BLaER1 (cell line): ENCODE data around the gene CDH4.

Experiments
- H3K27ac ChIP-seq: shearing (Covaris generic); formaldehyde crosslinking; 2 replicates; pipeline ENCODE4 v1.8.1; 2022
- H3K27me3 ChIP-seq: shearing (Covaris generic); formaldehyde crosslinking; 2 replicates; pipeline ENCODE4 v1.8.1; 2022
- H3K36me3 ChIP-seq: shearing (Covaris generic); formaldehyde crosslinking; 2 replicates; pipeline ENCODE4 v1.8.1; 2022
- H3K4me1 ChIP-seq: shearing (Covaris generic); formaldehyde crosslinking; 2 replicates; pipeline ENCODE4 v1.8.1; 2022
- H3K4me2 ChIP-seq: shearing (Covaris generic); formaldehyde crosslinking; 2 replicates; pipeline ENCODE4 v1.8.1; 2022
- H3K4me3 ChIP-seq: shearing (Covaris generic); formaldehyde crosslinking; 2 replicates; pipeline ENCODE4 v1.8.1; 2022
- H3K9ac ChIP-seq: shearing (Covaris generic); formaldehyde crosslinking; 2 replicates; pipeline ENCODE4 v1.8.1; 2022
- H3K9me3 ChIP-seq: shearing (Covaris generic); formaldehyde crosslinking; 2 replicates; pipeline ENCODE4 v1.8.1; 2022
- H4K20me1 ChIP-seq: shearing (Covaris generic); formaldehyde crosslinking; 2 replicates; pipeline ENCODE4 v1.8.1; 2022
- Cebpa-rat ChIP-seq: shearing (Covaris generic); IDR thresholded peaks from 2 replicates; pipeline ENCODE4 v1.8.1; 2022

CDH4 gene

DNA sequence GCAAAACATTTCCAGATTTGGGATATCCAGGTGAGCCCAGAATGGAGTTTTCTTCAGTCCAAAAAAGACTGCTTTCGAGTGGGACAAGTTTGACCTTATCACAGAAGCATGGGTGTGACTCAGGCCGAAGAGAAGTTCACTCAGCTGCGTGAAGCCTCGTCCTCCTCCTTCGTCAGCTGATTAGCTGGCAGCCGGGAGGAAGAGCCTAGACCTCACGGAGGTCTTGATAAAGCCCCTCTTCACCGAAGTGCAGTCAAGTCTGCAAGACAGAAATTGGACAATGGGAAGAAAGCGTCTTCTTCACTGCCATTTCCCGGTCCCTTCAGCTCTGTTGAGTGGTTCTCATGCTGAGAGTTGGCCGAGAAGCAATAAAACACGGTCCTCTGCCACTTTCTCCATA lies 449.7 kb downstream of the CDH4 start:
- Histone ChIP-seq H3K27ac (no peak overlapping the region), H3K4me3 (no peak overlapping the region), H3K9me3 (no peaks in the 10 kb centered on the region), H3K9ac (no peak overlapping the region), H4K20me1 (0 out of 2 replicates have a peak, but pooled peaks cover 5% of the 10 kb centered on the region), H3K4me2 (no peak overlapping the region), H3K27me3 (no peaks in the 10 kb centered on the region), H3K4me1 (peaks cover 14% of the 10 kb centered on the region), H3K36me3 (no peaks in the 10 kb centered on the region)
- no peak for TF ChIP-seq Cebpa-rat

DNA sequence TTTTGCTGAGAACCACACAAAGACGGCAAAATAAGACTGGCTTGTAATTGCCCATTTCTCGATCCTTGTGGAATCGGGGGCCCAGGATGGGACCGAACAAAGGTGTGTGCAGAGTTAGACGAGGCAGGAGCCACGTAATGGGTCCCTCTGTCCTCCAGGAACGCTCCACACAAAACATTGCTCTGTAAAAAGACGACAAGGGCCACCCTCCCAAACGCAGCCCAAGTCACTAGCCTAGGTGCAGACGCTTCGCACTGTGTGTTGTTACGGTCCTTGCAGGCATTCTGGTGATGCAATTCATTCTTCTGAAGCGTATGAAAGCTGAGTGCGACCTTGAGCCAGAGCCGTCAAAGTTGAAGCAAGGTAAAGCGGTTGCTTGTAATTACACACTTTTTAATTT lies 450.2 kb downstream of the CDH4 start:
- Histone ChIP-seq H3K9ac (no peak overlapping the region), H3K4me2 (no peak overlapping the region), H3K9me3 (no peaks in the 10 kb centered on the region), H3K36me3 (no peaks in the 10 kb centered on the region), H3K4me3 (no peak overlapping the region), H3K4me1 (peaks cover 14% of the 10 kb centered on the region), H3K27me3 (no peaks in the 10 kb centered on the region), H3K27ac (no peak overlapping the region), H4K20me1 (0 out of 2 replicates have a peak, but pooled peaks cover 5% of the 10 kb centered on the region)
- TF ChIP-seq Cebpa-rat: no peak

DNA sequence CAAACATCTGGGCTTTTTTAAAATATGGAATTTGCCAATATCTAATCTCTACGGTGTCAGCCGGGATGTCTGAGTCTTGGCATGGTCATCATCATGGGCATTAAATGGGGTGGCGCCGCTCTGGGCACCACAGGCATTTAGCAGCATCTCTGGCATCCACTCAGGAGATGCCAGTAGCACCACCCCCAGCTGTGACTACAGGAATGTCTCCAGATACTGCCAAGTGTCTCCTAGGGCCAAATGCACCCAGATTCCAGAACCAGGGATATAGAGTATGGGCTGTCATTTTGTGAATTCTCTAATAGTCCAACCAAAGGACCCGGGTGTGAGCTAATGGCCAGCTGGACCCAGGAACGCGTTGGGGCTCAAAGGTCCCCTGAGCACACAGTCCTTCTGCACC lies 452.6 kb downstream of the CDH4 start:
- H3K27me3 ChIP-seq: no peaks in the 10 kb centered on the region
- 0 out of 2 replicates have a peak, but pooled peaks cover 5% of the 10 kb centered on the region for H4K20me1 ChIP-seq

DNA sequence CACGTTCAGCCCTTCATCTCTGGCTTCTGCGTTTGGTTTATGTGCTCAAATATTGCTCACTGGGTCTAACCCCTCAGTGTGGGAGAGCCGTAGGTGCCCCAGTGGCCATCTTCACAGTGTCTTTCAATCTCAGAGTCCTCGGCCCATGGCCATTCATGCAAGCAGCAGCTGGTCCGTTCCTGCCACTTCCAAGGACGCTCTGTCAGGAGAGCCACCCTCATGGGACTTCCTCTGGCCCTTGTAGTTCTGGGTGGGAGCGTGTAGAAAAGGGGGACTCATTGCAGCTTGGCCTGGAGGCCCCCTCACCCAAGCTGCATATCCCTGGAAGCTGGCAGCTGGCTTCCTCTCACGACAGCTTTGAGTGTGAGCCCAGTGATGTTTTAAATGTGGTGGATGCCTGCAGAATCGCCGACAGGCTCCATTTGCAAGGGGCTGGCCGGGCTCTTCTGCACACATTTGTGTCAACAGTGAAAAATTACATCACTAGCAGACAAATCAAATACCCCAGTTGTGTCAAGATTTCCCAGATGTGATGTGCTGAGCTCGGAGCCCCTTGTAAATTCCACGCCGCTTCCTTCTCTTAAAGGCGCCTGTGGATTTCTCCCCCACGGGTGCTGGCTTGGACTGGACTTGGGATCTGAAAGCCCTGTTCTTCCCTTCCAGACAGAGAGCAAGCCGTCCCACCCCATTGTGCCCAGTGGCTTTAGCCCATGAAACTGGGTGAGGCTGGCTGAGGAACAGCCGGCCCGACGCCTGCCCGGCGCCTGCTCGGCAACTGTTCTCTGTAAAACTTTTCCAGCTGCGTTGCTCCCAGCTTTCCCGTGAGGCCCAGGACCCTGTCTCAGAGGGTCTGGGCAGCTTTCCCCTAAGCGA lies 453.6 kb downstream of the CDH4 start:
- Histone ChIP-seq H3K9ac (no peak overlapping the region), H3K4me1 (no peaks in the 10 kb centered on the region), H3K4me2 (no peak overlapping the region), H3K4me3 (no peak overlapping the region), H3K27ac (no peak overlapping the region), H4K20me1 (0 out of 2 replicates have a peak, but pooled peaks cover 5% of the 10 kb centered on the region), H3K9me3 (no peaks in the 10 kb centered on the region), H3K36me3 (no peaks in the 10 kb centered on the region), H3K27me3 (no peaks in the 10 kb centered on the region)
- no peak for TF ChIP-seq Cebpa-rat

More for the DNA sequence above, 452.6 kb downstream of the CDH4 start:
- H3K9ac ChIP-seq: no peak overlapping the region
- H3K4me1 ChIP-seq: peaks cover 5% of the 10 kb centered on the region
- no peaks in the 10 kb centered on the region for H3K36me3 ChIP-seq
- H3K27ac ChIP-seq: no peak overlapping the region
- no peak overlapping the region for H3K4me2 ChIP-seq
- H3K4me3 ChIP-seq: no peak overlapping the region
- TF ChIP-seq Cebpa-rat: no peak
- H3K9me3 ChIP-seq: no peaks in the 10 kb centered on the region

DNA sequence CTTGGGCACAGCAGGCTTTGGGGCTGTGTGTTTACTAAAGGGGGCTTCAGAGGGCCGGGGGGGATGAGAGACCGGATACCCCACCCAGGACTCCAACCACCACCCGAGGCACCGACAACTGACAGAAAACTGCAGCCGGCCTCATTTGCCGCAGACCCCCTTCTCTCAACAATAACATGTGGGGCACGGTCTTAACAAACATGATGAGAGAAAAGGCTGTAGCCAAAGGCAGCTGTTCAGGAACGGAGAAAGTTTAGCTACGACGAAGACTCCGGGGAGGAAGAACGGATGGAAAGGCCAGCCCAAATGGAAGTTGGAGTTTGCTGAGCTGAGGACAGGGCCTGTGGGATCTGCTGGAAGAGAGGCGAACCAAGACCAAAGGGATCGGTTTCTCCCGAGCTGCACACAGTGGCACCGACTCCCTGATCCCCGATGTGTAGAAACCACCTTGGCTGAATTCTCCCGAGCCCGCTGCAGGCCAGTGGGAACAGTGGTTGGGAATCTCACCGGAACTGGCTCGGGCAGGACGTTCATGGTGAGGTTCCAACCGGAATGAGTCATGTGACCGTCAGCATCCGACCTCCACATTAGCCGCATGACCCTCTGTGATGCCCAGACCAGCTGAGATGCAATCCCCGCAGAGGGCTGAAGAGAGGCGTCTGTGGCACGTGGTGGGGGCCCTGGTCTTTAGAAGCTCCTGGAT lies 454.3 kb downstream of the CDH4 start:
- H4K20me1 ChIP-seq: 0 out of 2 replicates have a peak, but pooled peaks cover 5% of the 10 kb centered on the region
- no peak for TF ChIP-seq Cebpa-rat
- H3K4me2 ChIP-seq: no peak overlapping the region
- H3K27me3 ChIP-seq: no peaks in the 10 kb centered on the region
- no peaks in the 10 kb centered on the region for H3K4me1 ChIP-seq
- H3K9me3 ChIP-seq: no peaks in the 10 kb centered on the region
- no peak overlapping the region for H3K9ac ChIP-seq
- no peak overlapping the region for H3K27ac ChIP-seq
- H3K4me3 ChIP-seq: no peak overlapping the region
- H3K36me3 ChIP-seq: no peaks in the 10 kb centered on the region

DNA sequence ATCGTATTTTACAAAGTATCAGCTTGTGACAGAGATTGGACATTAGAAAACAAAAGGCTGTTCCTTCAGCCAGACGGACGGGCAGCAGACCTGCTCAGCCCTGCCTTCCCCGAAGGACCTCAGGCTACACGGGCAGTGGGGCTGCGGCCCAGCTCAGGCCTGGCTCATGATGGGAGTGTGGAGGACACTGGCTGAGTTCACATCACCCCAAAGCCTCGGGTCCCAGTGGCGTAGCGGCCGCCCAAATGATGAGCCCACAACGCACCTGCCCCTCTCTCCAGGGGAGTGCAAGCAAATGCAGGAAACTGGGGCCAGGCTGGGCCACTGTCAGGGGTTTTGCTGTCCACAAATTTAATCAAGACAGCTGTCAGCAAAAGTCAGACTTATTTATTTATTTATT lies 456.8 kb downstream of the CDH4 start:
- Histone ChIP-seq H3K27me3 (no peaks in the 10 kb centered on the region), H3K9ac (no peak overlapping the region)

DNA sequence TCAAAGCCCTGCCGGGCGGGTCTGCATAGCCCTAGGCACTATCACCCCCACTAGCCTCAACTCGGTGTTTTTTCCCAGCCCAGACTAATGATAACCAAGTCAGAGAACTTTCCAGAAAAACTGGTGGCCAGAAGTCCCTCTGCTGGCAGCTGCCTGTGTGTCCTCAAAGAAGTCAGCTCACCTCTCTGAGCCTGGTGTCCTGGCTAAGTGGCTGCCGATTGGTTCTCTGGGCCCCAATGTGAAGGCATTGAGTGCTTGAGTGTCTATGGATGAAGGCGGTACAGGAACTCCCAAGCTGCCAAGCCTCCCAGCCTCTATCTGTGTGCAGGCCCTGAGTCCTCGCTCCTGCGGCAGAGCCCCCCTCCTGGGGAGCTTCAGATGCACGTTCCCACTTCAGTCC lies 458.0 kb downstream of the CDH4 start:
- Histone ChIP-seq H3K36me3 (no peaks in the 10 kb centered on the region), H3K4me2 (no peak overlapping the region), H3K27ac (no peak overlapping the region), H3K27me3 (no peaks in the 10 kb centered on the region), H3K4me1 (0 out of 2 replicates have a peak, but pooled peaks cover 7% of the 10 kb centered on the region), H3K9me3 (no peaks in the 10 kb centered on the region), H4K20me1 (no peaks in the 10 kb centered on the region), H3K9ac (no peak overlapping the region), H3K4me3 (no peak overlapping the region)
- TF ChIP-seq Cebpa-rat: no peak

More for the DNA sequence above, 456.8 kb downstream of the CDH4 start:
- 0 out of 2 replicates have a peak, but pooled peaks cover 5% of the 10 kb centered on the region for H4K20me1 ChIP-seq
- 0 out of 2 replicates have a peak, but pooled peaks cover 7% of the 10 kb centered on the region for H3K4me1 ChIP-seq
- H3K4me2 ChIP-seq: no peak overlapping the region
- no peak overlapping the region for H3K4me3 ChIP-seq
- TF ChIP-seq Cebpa-rat: no peak
- H3K36me3 ChIP-seq: no peaks in the 10 kb centered on the region
- no peaks in the 10 kb centered on the region for H3K9me3 ChIP-seq
- no peak overlapping the region for H3K27ac ChIP-seq

DNA sequence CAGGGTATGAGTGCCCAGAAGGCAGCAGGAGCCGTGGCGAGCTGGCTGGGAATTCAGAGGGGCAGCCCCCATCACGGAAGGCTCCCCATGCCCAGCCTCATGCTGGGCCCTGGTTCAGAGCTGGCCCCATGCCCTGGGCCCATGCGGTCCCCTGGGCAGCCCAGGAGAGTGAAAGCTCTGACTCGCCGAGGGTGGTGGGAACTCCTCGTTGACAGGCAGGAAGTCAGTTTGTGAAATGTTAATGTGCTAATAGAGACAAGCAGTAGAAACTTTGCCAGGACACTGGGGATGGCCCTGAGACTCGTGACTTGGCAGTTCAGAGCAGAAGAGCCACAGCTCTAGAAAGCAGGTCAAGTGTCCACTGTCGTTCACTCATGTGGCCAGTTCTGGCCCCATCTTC lies 460.6 kb downstream of the CDH4 start:
- H3K4me2 ChIP-seq: no peak overlapping the region
- no peaks in the 10 kb centered on the region for H4K20me1 ChIP-seq
- H3K9ac ChIP-seq: no peak overlapping the region
- H3K27ac ChIP-seq: no peak overlapping the region
- peaks cover 10% of the 10 kb centered on the region for H3K9me3 ChIP-seq
- TF ChIP-seq Cebpa-rat: no peak
- H3K27me3 ChIP-seq: no peaks in the 10 kb centered on the region
- H3K4me3 ChIP-seq: no peak overlapping the region
- no peaks in the 10 kb centered on the region for H3K36me3 ChIP-seq
- H3K4me1 ChIP-seq: 0 out of 2 replicates have a peak, but pooled peaks cover 7% of the 10 kb centered on the region

DNA sequence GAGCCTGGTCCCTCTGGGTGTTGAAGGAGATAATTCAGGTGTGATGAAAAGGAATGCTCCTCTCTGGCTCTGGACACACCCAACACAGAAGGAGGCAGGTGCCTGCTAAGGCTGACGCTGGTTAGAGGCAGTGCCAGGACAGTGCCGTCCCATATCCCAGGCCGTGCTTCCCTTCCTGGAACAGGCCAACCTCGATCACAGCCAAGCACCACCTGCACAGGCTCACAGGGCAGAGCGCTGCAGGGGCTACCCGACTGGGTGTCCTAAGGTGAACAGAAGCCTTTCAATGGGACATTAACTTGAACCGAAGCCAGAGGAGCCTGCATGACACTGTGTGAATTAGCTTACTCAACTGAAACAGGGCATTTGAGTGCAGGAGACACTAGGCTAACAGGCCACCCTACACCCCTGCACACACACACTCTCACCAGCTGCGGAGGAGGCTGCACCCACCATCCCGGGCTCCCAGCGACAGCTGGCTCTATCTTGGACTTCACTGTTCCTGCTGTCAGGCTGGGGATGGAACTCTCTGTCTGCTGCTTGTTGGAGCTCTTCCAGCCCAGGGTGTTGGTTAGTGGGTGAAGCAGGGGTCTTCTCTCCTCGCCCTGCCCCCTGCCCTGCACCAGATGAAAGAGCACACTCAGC lies 466.4 kb downstream of the CDH4 start:
- Histone ChIP-seq H4K20me1 (no peaks in the 10 kb centered on the region), H3K4me1 (peaks cover 41% of the 10 kb centered on the region), H3K9ac (no peak overlapping the region), H3K27me3 (no peaks in the 10 kb centered on the region), H3K27ac (no peak overlapping the region), H3K4me2 (no peak overlapping the region), H3K4me3 (no peak overlapping the region), H3K9me3 (peaks cover 10% of the 10 kb centered on the region), H3K36me3 (no peaks in the 10 kb centered on the region)
- no peak for TF ChIP-seq Cebpa-rat
